GM20000 (cell line): Measurements from ENCODE around the gene EPB41L4B.
"Not testable (repeated sequence)": the region's sequence is repeated elsewhere in the genome, so short reads cannot be mapped to it uniquely, and the experiment has no call there.

Source experiments
- DNase-seq: peaks from one replicate; pipeline ENCODE4 v3.0.0; 2012; ENCODE audit warnings: low spot score
- TF ChIP-seq, protein P1 (sequence below): IDR thresholded peaks from 2 replicates; pipeline ENCODE4 v1.5.1; 2012; ENCODE audit warnings: mild to moderate bottlenecking, control low read depth; ENCODE audit errors: extremely low read depth, missing control alignments

The EPB41L4B gene

DNA sequence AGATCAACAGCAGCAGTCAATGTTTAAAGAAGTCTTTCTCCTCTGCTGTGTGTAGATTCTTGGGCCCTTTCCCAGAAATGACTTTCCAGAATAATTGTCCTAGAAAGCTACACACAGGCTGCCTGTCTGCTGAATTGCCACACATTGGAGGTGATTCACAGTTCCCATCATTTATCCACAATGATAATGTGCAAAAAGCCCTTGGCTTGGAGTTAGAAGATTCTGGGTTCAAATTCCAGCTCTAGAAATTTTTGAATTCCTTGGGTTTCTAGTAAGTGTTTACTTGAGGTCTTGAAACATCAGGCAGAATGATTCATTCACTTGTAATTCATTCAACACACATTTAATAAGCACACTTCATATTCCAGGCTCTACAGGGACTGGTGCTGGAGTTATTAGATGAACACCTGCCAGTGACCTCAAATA is 28.6 kb upstream of the EPB41L4B start:
- no peak for DNase-seq
- TF ChIP-seq, protein P1, sequence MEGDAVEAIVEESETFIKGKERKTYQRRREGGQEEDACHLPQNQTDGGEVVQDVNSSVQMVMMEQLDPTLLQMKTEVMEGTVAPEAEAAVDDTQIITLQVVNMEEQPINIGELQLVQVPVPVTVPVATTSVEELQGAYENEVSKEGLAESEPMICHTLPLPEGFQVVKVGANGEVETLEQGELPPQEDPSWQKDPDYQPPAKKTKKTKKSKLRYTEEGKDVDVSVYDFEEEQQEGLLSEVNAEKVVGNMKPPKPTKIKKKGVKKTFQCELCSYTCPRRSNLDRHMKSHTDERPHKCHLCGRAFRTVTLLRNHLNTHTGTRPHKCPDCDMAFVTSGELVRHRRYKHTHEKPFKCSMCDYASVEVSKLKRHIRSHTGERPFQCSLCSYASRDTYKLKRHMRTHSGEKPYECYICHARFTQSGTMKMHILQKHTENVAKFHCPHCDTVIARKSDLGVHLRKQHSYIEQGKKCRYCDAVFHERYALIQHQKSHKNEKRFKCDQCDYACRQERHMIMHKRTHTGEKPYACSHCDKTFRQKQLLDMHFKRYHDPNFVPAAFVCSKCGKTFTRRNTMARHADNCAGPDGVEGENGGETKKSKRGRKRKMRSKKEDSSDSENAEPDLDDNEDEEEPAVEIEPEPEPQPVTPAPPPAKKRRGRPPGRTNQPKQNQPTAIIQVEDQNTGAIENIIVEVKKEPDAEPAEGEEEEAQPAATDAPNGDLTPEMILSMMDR, result no peak

DNA sequence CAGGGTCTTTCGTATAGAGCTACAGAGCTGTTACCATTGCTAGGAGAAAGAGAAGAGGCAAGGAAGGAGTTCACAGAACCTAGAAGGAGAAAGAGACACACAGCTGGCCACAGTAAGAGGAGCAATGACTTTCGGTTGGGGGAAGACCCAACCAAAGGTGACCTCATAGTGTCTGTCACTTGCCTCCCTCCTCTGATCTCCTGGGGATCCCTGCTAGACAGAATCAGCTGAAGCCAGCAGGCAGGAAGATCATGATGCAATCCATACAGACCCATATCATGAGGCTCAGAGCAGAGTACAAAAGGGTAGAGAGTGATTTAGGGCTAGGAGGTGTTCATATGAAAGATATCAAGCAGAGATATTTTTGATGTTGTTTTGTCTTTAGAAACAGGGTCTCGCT is 26.0 kb upstream of the EPB41L4B start:
- TF ChIP-seq, protein P1, result no peak
- DNase-seq, result no peak

DNA sequence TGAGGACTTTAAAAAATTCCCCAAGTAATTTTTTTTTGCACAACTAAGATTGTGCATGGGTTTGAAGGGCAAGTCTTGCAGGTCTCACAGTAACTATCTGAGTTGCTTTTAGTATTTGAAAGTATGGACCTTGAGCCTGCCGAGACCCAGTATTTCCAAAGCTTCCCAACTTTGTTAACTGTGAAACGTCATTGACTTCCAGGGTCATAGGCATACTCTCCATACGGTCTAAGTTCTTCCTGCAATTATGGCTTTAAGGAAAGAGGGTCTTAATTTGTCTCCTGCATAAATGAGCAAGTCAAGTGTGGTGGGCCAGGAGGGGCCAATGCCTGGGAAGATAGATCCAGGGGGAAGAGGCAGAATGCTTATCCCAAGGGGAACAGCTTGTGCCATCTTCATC is 24.0 kb upstream of the EPB41L4B start:
- no peak for DNase-seq

DNA sequence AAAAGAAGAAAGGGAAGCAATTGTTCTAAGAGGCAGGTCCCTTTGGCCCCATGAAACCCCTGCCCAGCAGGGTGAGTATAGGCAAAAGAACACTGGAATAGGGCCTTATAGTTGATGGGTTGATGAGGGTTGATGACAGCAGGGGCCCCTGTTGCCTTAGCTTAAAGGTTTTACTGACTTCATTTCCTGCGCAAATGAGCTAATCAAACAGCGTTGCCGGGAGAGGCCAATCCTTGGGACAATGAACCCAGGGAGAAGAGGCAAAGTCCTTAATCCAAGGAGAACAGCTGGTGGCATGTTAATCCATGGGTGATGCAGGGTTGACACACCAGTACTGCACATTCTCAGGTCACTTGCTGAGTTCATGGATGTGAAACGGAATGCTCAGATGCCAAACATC is 22.0 kb upstream of the EPB41L4B start:
- TF ChIP-seq, protein P1, result no peak
- no peak for DNase-seq

More for the DNA sequence above, 24.0 kb upstream of the EPB41L4B start:
- TF ChIP-seq, protein P1, result no peak

DNA sequence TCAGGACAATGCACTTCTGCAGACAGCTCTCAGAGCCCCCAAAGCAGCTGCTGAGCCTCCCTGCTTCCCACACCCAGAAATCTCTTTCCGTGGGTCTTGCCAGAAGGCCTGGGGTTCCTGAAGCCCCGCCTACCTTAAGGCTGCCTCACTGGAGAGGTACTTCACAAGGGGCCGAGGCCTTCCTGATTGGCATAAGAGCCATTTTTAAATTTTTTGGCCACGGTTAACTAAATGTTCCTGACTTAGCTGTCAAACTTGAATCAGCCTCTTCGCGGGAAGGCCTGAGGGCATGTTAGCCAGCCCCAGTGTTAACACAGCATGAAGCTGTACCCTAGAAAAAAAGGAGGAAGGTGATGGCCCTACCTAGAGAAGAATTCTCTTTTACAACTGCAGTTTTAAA is 20.7 kb upstream of the EPB41L4B start:
- no peak for DNase-seq
- TF ChIP-seq, protein P1, result no peak

DNA sequence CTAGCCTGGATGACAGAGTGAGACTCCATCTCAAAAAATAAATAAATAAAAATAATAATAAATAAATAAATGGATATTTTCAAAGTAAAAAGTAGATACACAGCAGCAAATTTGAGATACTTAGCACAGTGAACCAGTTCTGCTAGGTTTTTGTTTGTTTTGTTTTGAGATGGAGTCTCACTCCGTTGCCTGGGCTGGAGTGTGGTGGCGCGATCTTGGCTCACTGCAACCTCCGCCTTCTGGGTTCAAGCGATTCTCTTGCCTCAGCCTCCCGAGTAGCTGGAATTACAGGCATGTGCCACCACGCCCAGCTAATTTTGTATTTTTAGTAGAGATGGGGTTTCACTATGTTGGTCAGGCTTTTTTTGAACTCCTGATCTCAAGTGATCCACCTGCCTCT is 20.1 kb upstream of the EPB41L4B start:
- DNase-seq, result not testable (repeated sequence)

DNA sequence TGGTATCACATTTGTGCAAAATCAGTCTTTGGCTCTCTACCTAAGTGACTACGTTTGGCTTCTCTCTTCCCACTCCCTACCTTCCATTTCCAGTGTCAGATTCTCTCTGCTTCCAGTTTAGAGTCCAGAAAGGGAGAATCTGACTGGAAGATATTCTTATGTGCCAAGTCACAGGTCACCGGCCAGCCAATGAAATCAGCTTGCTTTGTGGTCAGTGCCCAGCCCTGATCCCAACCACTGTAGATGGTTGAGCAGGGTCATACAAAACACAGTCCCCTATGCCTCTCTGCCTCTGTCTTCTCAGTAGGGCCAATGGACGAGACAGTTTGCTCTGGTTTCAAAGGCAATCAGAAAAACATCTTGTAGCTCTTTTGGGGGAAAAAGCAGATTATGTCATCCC is 15.6 kb upstream of the EPB41L4B start:
- DNase-seq, result no peak
- TF ChIP-seq, protein P1, result no peak

DNA sequence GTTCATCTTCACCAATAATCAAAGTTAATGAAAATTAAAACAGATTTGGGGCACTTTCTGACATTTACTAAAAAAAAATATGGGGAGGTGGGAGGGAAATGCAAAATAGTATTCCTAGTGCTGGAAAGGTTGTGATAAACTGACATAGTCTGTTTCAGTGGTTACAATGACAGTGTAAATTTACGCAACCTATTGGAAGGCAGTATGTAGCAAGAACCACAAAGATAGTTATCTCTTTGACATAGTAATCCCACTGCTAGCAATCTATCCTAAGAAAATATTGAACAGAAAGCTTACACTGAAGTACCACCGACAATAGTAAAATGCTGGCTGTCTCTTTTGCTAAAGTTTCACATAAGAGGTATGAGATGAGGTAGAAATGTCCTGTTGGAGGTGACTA is 15.1 kb upstream of the EPB41L4B start:
- TF ChIP-seq, protein P1, result no peak
- no peak for DNase-seq
